Hypothalamus (tissue), 51 donors: ENCODE measurements around the gene PCP4.
A peak's percentile ranks its signal among the peaks of the same experiment; 100 is the strongest.
"Not testable (repeated sequence)": the region's sequence is repeated elsewhere in the genome, so short reads cannot be mapped to it uniquely, and the experiment has no call there.

Experiments
- DNase-seq, 51 donors: peaks; one replicate each; lab custom pipeline; 2025; lab: John Stamatoyannopoulos, UW

The PCP4 gene

DNA sequence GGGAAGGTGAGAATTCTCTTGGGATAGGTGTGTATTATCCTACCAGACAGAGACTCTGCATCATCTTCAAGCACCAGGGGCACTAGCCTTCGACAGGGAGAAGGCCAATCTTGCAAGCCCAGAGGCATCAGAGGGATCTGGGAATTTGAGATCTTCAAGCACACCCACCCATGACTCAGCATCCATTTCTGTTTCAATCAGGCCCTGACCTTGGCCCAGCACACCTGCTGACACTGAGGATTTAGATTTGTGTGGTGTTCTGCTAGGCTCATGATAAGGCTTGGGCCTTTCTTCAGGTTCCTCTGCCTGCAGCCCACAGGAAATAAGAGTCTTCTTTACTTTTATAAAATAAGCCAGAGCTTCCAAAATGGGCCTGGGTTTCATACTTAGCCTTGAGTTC, 6.6 kb upstream of the PCP4 start:
- no peak for DNase-seq

DNA sequence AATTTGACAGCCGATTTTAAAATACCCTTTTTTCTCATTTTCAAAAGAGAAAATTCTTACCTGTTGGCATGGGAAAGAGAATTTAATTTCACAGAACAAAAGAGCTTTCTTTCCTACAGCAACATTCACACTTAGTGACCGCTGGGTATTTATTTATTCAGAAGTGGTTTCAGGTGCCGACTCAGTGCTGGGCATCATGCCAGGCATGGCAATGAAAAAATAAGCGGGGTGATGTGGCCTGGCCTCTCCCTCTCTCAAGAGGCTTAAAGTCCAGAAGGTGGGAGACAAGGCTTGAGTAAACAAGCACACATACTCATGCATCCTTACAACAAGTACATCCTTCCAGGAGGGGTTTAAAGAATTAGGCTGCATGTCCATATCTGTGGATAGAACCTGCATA, 4.1 kb upstream of the PCP4 start:
- peak in 8 of 51 donors; percentile 8 to 28 (median 20) for DNase-seq

DNA sequence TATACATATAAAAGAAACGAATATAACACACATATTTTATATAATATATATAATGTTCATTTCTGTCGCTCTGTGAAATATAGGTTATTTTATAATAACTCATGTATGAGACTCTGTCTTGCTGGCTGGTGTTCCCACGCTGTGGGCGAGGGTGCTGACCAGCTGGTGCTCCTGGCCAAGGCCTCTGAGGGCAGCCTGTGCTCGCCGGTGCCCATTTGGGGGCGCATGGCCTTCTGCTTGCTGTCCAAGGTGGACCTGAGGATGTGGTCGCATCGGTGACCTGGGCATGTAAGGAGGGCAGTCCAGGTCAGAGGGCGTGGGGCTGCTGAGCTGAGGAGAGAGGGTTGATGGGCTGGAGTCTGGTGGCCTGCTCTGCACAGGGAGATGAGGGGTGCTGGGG, 1.1 kb upstream of the PCP4 start:
- no peak for DNase-seq

DNA sequence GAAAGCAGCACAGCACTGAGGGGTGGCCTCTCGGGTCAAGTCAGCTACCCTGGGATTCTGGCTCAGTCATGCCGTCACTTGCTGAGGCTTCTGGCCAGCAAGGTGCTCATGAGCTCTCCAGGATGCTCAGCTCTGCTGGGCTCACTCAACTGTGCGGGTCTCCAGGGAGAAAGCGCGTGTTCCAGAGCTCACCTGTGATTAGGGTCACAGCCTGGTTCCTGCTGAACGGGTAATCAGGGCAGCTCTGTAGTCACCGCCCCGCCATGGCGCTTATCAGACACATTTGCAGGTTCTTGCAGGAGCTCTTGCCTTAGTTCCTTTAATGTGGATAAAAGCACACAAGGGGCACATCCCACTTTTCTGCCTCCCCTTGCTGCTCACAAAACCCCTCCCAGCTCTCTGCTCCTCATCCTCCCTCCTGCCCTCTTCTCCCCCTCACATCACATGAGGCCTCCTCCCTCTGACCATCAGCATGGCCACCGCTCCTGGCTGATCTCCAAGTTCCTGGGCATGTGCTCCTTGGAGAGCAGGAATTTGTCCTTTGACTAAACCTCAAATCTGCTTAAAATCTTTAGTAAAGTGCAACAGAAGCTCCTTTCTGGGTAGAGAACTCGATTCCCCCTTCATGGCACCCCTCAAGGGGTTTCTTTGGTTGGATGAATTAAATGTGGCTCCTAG, 2.0 kb downstream of the PCP4 start:
- DNase-seq = peak in 1 of 51 donors; percentile 42

DNA sequence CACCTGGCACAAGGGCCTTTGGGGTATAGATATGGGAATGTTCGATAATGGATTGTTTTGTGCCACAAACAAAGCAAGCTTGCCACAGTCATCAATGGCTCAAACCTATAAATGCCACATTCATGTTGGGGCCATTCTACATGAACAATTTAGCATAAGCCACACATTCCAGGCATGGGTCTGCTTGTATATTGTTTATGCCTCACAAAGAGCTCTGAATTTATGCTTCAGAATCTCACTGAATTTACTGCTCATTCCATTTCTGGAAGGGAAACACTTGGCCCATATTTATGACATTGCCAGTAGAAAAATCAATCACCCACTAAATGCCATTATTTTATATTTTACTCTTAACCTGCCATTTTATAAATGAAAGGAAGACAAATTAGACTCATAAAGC, 6.4 kb downstream of the PCP4 start:
- no peak for DNase-seq

DNA sequence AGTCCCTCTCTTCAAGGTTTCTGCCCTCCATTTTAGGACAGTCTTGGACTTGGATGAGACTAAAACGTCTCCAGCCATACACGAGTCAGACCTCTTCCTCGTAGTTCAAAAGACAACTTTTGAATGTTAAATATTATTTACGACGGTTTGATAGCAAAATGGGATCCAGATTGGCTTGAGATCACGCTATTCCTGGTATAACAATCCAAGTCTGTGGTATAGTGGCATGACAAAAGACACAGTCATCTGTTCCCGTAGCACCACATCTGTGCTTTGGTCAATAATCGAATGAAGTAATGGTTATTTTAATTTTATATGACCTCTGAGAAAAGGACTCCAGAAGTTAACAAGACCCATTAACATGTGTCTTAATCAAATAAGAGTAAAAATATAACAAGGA, 7.0 kb downstream of the PCP4 start:
- no peak for DNase-seq

DNA sequence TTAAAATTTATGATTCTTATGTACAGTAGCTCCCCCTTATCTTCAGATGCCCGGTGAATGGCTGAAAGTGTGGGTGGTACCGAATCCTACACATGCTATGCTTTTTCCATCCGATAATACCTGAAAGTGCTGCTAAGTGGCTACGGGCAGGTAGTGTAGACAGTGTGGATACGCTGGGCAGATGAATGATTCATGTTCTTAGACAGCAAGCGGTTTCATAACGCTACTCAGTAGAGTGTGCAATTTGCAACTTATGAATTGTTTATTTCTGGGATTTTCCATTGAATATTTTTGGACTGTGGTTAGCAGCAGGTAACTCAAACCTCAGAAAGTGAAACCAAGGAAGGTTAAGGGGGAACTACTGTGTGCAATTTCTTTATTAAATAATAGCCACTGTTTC, 7.5 kb downstream of the PCP4 start:
- DNase-seq = no peak

DNA sequence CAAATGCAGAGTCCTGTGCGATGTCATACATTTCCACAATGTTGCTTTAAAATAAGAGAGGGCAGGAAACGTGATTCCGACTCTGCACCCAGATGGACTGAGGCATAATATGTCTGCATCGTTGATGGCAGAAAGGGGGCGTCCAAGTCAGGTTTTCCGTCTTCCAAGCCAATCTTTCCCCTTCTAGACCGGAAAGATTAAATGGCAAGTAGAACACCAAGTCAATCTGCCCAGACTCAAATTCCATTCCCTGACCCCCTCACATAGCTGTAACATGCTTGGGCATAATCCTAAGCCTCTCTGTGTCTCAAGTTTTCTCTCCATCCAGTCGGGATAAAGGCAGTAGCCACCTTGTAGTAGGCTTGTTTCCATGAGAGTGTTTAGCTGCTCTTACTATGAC, 14.4 kb downstream of the PCP4 start:
- no peak for DNase-seq

DNA sequence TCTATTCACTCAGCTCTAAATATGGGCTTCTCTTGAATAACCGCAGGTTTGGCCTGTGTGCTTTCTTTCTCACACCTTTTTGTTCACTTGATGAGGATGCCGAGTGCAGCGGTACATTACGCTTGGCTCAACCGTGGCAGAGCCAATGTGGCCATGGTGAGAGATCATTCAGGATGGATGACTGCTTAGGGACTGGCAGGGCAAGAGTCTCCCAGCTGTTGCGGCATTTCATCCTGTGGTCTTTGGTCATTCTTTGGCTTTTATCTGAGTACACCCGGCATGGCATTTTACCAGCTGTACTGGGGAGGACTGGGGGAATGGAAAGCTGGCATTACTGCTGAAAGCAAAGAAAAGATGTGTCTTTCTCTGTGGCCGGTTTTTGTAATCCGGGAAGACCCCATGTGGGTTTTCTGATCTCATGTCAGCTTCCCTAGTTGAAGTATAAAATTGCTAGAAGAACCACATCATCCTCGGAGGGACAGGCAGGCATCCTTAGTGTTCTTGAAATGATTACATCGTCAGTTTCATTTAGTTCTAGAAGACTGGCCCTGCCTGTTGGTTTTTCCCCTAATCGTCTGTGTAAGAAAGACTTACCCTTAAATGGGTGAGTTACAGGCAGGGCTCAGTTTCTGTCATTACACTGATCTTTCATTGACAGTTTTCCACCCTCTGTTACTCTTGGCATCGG, 15.1 kb downstream of the PCP4 start:
- DNase-seq = no peak

DNA sequence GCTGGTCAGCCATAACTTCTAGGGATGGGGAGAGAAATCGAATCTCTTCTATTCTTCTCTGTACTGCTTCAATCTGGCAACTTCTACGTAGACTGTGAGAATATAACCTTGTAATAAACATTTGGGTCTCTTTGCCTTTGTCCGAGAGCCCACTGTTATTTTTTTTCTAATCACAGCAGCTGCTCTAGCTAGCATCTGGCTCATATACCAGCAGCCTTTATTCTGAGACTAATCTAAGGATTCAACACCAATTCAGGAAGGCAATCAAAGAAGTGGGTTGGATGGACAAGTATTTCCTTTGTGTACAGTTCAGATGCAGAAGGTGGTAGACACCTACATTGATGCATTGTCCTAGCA, 15.6 kb downstream of the PCP4 start:
- no peak for DNase-seq

DNA sequence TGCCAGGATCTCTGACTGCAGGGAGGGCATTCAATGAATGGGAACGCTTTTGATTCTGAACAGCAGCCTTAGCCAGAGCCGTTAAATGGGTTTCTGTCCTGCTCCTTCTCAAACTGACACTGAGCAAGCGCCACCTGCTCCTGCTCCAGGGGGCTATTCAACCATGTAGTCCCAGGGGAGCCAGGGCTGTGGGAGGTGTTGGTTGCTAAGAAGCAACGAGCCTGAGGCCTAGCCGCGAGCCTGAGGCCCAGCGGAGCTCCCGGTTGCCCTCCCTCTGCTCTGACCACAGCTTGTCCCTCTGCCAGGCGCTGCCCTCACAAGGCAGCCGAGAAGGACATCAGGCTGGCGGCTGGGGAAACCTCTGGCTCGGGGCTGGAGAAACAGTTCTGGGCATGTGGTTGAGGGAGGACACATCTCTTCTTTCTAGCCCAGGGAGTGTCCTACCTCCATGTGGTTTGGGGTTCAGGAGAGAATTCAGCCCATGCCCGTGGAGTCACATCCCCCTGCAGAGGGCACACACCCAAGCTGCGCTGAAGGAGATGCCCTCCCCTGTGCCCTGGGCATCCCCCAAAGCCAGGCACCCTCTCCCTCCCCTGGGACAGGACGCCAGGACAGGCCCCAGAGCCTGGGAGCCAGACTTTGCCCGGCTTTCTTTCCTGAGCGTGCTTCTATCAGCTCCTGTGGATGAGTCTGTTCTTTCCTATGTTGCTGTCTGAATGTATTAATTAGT, 18.0 kb downstream of the PCP4 start:
- DNase-seq = peak in 43 of 51 donors; percentile 8 to 83 (median 48)

DNA sequence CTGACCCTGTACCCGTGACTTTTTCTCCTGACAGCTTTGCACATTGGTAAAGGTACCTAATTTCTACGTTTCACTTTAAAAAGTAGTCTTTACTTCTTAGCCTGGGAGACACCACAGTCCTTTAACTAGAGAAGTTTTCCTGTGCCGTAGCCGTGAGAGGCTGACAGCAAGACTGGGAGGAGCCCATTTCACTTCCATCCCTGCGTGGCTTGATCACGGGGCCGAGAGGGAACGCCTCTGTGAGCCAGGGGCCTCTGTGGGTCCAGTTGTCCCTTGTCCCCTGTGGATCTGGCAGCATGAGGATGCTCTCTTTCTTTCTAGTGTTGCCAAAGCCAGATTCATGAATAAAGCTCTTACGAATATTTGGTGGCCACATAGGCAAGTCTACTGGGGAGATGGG, 21.6 kb downstream of the PCP4 start:
- no peak for DNase-seq

DNA sequence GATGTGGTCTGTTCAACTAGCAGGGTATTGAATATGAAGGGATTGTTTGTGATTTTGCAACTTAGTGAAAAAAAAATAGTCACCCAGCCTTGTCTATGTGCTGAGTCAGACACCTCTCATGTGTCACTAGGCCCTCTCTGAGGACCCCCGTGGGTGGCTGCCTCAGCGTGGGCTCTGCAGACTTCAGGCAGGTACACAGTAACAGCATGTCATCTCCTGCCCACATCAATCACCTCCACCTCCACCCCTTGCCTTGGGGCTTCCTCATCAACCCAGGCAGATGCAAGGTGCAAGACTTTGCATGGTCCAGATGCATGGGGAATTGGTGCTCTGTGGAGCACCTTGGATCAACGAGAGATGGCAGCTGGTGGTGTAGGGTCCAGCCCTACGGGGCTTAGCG, 23.9 kb downstream of the PCP4 start:
- no peak for DNase-seq

DNA sequence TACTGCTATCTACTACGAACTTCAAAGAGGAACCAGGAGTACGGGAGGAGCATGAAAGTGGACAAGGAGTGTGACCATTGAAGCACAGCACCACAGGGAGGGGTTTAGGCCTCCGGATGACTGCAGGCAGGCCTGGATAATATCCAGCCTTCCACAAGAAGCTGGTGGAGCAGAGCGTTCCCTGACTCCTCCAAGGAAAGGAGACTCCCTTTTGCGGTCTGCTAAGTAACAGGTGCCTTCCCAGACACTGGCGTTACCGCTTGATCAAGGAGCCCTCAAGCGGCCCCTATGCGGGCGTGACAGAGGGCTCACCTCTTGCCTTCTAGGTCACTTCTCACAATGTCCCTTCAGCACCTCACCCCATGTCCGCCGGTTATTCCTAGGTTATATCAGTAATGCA, 24.6 kb downstream of the PCP4 start:
- not testable (repeated sequence) for DNase-seq

DNA sequence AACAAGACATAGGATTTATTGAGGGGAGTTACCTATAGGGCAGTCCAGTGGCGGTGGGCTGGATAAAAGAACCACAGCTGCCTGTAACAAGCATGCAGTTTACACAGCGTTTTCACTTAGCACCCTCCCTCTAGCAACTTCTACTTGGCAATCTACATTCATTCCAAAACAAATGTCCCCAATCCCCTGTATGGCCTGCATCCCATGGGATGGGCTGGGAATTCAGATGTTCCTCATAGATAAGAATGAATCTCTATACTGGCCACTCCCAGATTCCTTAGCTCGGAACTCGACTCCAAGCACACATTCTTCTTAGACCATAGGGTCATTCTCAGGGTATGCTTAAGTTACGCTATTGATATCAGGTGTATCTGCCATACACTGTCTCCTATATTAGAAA, 33.3 kb downstream of the PCP4 start:
- no peak for DNase-seq

DNA sequence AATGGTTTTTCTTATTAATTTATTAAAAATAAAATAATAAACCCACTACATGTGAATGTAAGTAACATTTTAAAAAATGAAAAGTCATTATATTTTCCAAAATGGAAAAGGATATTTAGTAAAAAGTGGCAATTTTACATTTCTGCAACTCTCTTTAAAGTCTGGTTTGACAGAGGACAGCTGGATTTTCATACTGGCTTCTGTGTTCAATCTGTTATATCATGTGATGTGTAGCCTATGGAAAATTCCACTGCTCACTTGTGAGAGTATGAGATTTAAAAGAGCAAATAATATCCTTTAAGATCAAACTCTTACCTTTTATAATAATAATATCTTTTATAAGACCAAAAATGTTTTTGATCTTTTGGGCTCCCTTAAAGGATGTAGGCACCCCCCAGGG, 33.7 kb downstream of the PCP4 start:
- no peak for DNase-seq

DNA sequence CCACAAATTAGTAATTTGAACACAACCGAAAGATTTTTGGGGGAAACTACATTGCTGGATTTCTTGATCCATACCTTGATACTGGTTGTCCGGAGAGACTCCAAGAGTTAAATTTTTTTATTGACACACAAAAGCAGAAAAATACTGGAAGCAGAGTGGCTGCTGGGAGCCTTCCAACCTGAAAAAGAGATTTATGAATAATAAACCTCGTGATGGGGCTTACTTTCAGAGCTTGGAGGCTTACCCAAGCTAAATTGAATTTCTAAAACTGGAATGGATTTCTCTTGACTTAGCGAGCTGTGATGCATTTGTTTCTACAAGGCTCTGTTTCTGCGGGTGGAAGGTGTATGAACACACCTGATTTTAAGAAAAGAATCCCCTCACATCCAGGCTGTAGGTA, 35.7 kb downstream of the PCP4 start:
- no peak for DNase-seq

DNA sequence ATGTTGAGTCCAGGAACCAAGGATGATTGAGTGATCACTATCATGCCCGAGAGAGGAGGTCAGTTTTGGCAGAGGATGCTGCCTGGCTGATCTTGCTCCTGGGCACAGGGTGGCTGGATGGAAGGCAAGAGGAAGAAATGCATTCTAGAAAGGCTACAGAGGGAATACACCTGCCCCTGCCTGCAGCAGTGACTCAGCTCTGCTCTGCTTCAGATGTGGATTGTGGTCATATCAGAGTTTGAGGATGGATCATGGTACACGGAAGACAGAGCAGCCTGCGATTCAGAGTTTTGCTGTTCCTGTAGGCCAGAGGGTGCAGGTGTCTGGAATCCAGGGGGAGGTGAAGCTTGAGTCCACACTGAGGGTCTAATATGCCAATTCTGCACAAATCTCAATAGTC, 37.2 kb downstream of the PCP4 start:
- no peak for DNase-seq

DNA sequence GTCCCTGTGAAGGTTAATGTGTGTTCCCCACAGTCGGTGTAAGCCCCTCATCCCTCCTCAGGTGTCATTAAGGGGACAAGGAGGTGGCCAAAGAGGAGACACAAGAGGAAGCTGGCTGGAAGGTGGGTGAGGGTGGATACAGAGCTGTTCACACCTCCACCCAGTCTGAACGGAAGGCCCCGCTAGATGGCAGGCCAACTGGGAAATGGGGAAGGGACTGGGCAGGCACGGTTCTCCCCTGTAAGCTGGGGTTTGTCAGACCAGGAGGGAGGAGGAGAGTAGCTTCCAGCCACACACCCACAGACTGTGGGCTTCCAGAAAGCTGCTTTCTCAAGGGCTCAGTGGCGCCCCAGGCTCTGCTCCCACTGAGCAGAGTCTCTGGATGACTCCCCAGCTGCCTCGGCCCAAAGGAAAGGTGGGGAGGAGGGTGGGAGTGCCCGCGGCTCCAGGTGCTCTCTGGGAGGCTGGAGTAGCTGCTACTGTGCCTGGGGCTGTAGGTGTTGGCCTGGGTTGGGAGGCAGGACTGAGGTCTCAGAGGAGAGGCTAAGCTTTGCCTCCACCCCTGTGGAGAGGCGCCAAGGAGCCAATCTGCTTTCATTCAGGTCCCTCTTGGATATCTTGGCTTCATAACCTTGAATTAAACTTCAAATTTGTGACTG, 41.2 kb downstream of the PCP4 start:
- no peak for DNase-seq

DNA sequence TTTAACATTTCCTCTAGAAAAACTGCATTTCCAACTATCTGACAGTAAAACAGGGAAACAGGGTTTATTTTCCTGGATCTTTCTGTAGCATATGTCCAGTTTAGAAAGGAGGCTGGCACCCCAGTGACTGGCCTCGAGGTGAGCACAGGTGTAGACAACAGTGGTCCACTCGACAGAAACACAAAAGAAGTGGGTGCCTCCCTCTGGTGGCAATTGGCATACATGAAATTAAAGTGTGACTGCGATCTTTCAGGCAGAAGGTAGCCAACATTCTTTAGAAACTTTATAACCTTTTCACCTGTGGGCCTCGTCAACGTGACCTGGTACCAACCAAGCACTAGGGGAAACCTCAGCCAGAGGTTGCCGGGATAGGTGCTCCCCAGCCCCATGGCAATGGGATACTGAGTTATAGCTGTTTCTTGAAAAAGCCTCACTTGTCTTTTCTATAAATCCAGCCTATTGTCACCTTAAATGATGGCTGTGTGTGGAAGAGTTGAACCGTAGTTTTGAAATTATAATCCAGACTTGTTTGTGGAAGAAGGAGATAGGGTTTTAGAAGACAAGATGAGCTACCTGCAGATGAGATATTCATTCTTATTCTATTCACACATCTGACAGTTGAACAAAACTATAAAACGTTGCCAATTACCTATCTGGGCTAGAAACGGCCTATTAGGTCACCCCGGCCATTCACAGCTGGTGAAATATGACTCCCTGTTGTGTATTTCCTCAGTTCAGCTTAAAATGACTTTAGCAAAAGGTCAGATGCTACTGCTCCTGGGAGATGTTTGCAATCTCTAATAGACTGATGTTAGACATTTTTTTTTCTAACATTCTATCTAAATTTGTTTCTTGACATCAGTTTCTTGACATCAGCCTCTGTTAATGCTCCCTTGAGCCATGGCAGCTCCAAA, 44.3 kb downstream of the PCP4 start:
- DNase-seq = no peak
